Measurements from ENCODE around the gene ATXN7. TPM values are rescaled to one million over a fixed set of nuclear protein-coding genes. Genes with fewer than 3 reads are reported as not detected.

Gene ATXN7
- total RNA-seq, 1 experiment from 2014 or later, result 11.3 TPM

- intact Hi-C loops (cut with micrococcal nuclease; ENCODE audit: unreplicated experiment), result no loop called here
- POLR2A ChIA-PET (ENCODE audit: low non-redundant PET), result interaction anchor here (0.6 kb wide), 1 partner anchor 27 kb away, joined by 3 read pairs; no protein-coding TSS in a partner anchor
- no TSS peak for BruUV-seq (replicated peaks)
Observed at GRCh38 chr3:63981980-63982379, 118.3 kb downstream of the ATXN7 start.

DNA sequence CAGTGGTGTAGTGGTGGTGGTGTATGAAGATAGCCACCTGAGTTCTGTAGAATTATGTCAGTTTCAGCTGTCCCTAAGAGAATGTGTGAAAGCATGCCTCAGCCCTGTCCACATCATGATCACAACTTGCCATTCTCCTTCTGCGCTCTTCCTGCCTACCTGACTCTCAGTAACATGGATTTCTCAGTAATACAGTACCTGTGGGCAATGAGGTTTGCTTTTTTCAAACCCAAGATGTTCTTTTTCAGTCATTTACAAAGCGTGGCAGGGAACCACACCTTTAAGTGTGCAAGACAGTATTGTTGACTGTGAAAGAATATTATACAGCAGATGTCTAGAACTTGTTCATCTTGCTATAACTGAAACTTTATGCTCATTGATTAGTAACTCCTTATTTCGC, 120.7 kb downstream of the ATXN7 start:
- Histone ChIP-seq H3K27ac (ENCODE audit: low read depth, low read length, poor library complexity, severe bottlenecking) (no peak overlapping the region), H3K9me3 (ENCODE audit: low read depth, low read length, poor library complexity, severe bottlenecking) (no peaks in the 10 kb centered on the region), H3K4me1 (ENCODE audit: insufficient read depth, low read length, poor library complexity, severe bottlenecking) (no peaks in the 10 kb centered on the region), H3K36me3 (ENCODE audit: insufficient read depth, low read length, poor library complexity, severe bottlenecking) (no peaks in the 10 kb centered on the region), H3K27me3 (replicated peaks; ENCODE audit: insufficient read depth, low read depth, low read length, poor library complexity) (no peaks in the 10 kb centered on the region), H3K4me3 (ENCODE audit: low read depth, low read length, poor library complexity, severe bottlenecking) (no peak overlapping the region)
- no peak for TF ChIP-seq CTCF (conservative IDR thresholded peaks at IDR 0.05; ENCODE audit: low read depth, low read length)
- no peak for TF ChIP-seq EZH2 (IDR thresholded peaks at IDR 0.05; ENCODE audit: borderline replicate concordance, low read depth, low read length, poor library complexity, severe bottlenecking)
- no peak for DNase-seq (ENCODE audit: low spot score)
- CTCF ChIA-PET, result no interaction called here
- intact Hi-C loops (cut with micrococcal nuclease; ENCODE audit: unreplicated experiment), result no loop called here
- no TSS peak for BruUV-seq (replicated peaks)
- POLR2A ChIA-PET (ENCODE audit: low non-redundant PET), result no interaction called here

More at GRCh38 chr3:63981980-63982379, 118.3 kb downstream of the ATXN7 start:
- H3K27ac ChIP-seq (ENCODE audit: low read depth, low read length, poor library complexity, severe bottlenecking), result no peak overlapping the region
- CTCF ChIA-PET, result no interaction called here
- no peak for DNase-seq (ENCODE audit: low spot score)
- no peaks in the 10 kb centered on the region for H3K27me3 ChIP-seq (replicated peaks; ENCODE audit: insufficient read depth, low read depth, low read length, poor library complexity)
- H3K4me1 ChIP-seq (ENCODE audit: insufficient read depth, low read length, poor library complexity, severe bottlenecking), result no peaks in the 10 kb centered on the region
- H3K4me3 ChIP-seq (ENCODE audit: low read depth, low read length, poor library complexity, severe bottlenecking), result no peak overlapping the region
- H3K9me3 ChIP-seq (ENCODE audit: low read depth, low read length, poor library complexity, severe bottlenecking), result no peaks in the 10 kb centered on the region
- H3K36me3 ChIP-seq (ENCODE audit: insufficient read depth, low read length, poor library complexity, severe bottlenecking), result no peaks in the 10 kb centered on the region
- TF ChIP-seq EZH2 (IDR thresholded peaks at IDR 0.05; ENCODE audit: borderline replicate concordance, low read depth, low read length, poor library complexity, severe bottlenecking), result no peak
- TF ChIP-seq CTCF (conservative IDR thresholded peaks at IDR 0.05; ENCODE audit: low read depth, low read length), result no peak

GRCh38 chr3:63986146-63986545, 122.5 kb downstream of the ATXN7 start:
- no peak for TF ChIP-seq CTCF (conservative IDR thresholded peaks at IDR 0.05; ENCODE audit: low read depth, low read length)
- TF ChIP-seq EZH2 (IDR thresholded peaks at IDR 0.05; ENCODE audit: borderline replicate concordance, low read depth, low read length, poor library complexity, severe bottlenecking), result no peak
- no peaks in the 10 kb centered on the region for H3K27me3 ChIP-seq (replicated peaks; ENCODE audit: insufficient read depth, low read depth, low read length, poor library complexity)
- ChIA-PET POLR2A (ENCODE audit: low non-redundant PET) (no interaction called here), CTCF (no interaction called here)
- no peaks in the 10 kb centered on the region for H3K4me1 ChIP-seq (ENCODE audit: insufficient read depth, low read length, poor library complexity, severe bottlenecking)
- intact Hi-C loops (cut with micrococcal nuclease; ENCODE audit: unreplicated experiment), result no loop called here
- no TSS peak for BruUV-seq (replicated peaks)
- no peak overlapping the region for H3K4me3 ChIP-seq (ENCODE audit: low read depth, low read length, poor library complexity, severe bottlenecking)
- DNase-seq (ENCODE audit: low spot score), result no peak
- H3K9me3 ChIP-seq (ENCODE audit: low read depth, low read length, poor library complexity, severe bottlenecking), result no peaks in the 10 kb centered on the region
- H3K36me3 ChIP-seq (ENCODE audit: insufficient read depth, low read length, poor library complexity, severe bottlenecking), result no peaks in the 10 kb centered on the region
- H3K27ac ChIP-seq (ENCODE audit: low read depth, low read length, poor library complexity, severe bottlenecking), result no peak overlapping the region
